Left ventricle myocardium inferior (tissue), 1 donor: ENCODE results near the gene CCL28. TPM values are rescaled to one million over a fixed set of nuclear protein-coding genes. Genes with fewer than 3 reads are reported as not detected.
"Not testable (repeated sequence)": the region's sequence is repeated elsewhere in the genome, so short reads cannot be mapped to it uniquely, and the experiment has no call there.

Experiments
- DNase-seq: peaks from one replicate; pipeline ENCODE4 v3.0.0-alpha.2; 2020
- H3K27ac ChIP-seq: fragments of 200-600 bp; replicated peaks from 2 replicates; pipeline ENCODE4 v1.8.0; 2021
- H3K27me3 ChIP-seq: fragments of 200-600 bp; 2 replicates; pipeline ENCODE4 v1.8.0; 2021; ENCODE audit warnings: low read depth
- H3K36me3 ChIP-seq: fragments of 200-600 bp; 2 replicates; pipeline ENCODE4 v1.8.0; 2021
- H3K4me1 ChIP-seq: fragments of 200-600 bp; 2 replicates; pipeline ENCODE4 v1.8.0; 2021
- H3K4me3 ChIP-seq: fragments of 200-600 bp; 2 replicates; pipeline ENCODE4 v1.8.0; 2021; ENCODE audit warnings: mild to moderate bottlenecking, moderate library complexity
- H3K9me3 ChIP-seq: fragments of 200-600 bp; replicated peaks from 2 replicates; pipeline ENCODE4 v1.8.0; 2021
- intact Hi-C: fragments of 100-400 bp; cut with micrococcal nuclease; formaldehyde crosslinking; loops from one replicate; pipeline ENCODE4 v1.11.0; 2022
- long read RNA-seq: library from polyadenylated mRNA; unstranded; transcript quantifications from one replicate; pipeline ENCODE4 v2.0.0, GENCODE V29; 2021
- total RNA-seq: library from RNA; stranded (reverse); fragmentation: NEBNext Ultra II Directional; extraction: Animal tissue kit (Norgen Biotek cat#: 25700); gene quantifications from one replicate; pipeline ENCODE4 v1.2.1, GENCODE V29; 2021
- TF ChIP-seq, protein P1 (sequence below): fragments of 200-600 bp; IDR thresholded peaks from 2 replicates; pipeline ENCODE4 v1.8.0; 2021; ENCODE audit warnings: antibody characterized with exemption, mild to moderate bottlenecking, borderline replicate concordance
- donor health status: DM: no; HTN: yes; CAD: no; lungs with severe emphysema.

Gene CCL28, protein sequence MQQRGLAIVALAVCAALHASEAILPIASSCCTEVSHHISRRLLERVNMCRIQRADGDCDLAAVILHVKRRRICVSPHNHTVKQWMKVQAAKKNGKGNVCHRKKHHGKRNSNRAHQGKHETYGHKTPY
- 0.60 TPM for total RNA-seq
- long read RNA-seq, partial matches to known transcripts: 0 of 1 reads
- long read RNA-seq, other reads (novel, unspliced or antisense): 1 of 1 reads

DNA sequence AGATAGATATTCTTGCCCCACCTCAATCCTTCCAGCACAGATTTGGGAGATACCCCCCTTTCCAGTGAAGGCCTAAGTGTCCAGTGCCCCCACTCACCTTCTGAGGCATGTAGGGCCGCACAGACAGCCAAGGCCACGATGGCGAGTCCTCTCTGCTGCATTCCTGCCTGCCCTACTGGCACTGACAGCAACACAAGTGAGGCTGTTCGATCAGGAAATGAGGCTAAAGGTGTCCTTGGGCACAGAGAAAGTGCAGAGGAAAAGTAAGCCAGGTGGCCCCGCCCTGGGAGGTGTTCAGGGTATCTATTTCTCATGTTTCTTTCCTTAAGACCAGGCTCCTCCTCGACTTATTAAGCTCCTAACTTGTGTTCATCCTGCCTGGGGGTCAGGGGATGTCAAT lies at the start of gene CCL28:
TSS of gene CCL28 (minus strand) at position 236 of the 400 bp plus-strand sequence. CDS start at position 161, 75 bp downstream.
- Histone ChIP-seq H3K27ac (no peak within 1 kb of the TSS), H3K4me3 (no peak within 1 kb of the TSS), H3K4me1 (no peaks in the 10 kb centered on the region), H3K9me3 (peaks cover under 1% of the 10 kb centered on the region), H3K36me3 (no peaks in the 10 kb centered on the region), H3K27me3 (no peaks in the 10 kb centered on the region)
- DNase-seq: no peak
- intact Hi-C loops: no loop called here
- TF ChIP-seq, protein P1, sequence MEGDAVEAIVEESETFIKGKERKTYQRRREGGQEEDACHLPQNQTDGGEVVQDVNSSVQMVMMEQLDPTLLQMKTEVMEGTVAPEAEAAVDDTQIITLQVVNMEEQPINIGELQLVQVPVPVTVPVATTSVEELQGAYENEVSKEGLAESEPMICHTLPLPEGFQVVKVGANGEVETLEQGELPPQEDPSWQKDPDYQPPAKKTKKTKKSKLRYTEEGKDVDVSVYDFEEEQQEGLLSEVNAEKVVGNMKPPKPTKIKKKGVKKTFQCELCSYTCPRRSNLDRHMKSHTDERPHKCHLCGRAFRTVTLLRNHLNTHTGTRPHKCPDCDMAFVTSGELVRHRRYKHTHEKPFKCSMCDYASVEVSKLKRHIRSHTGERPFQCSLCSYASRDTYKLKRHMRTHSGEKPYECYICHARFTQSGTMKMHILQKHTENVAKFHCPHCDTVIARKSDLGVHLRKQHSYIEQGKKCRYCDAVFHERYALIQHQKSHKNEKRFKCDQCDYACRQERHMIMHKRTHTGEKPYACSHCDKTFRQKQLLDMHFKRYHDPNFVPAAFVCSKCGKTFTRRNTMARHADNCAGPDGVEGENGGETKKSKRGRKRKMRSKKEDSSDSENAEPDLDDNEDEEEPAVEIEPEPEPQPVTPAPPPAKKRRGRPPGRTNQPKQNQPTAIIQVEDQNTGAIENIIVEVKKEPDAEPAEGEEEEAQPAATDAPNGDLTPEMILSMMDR: no peak

DNA sequence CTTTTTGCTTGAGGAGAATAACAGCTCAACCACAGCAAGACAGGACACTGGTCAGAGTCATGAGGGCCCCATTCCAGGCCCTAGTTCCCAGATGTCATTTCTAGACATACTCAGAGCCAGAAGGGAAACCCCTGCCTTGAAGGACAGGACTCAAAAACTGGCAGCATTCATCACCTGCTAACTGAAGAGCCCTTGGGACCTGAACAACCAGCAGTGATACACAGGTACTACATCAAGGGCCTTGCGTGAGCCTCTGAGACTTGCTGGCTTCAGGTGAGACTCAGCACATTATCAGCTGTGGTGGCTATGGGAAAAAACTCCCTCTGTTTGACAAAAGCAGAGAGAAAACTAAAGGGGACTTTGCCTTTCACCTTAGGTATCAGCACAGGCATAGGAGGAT lies 48.9 kb upstream of the CCL28 start:
- TF ChIP-seq, protein P1: no peak
- no peak for DNase-seq
- H3K36me3 ChIP-seq: peaks cover 7% of the 10 kb centered on the region
- intact Hi-C loops: no loop called here
- no peaks in the 10 kb centered on the region for H3K27me3 ChIP-seq
- no peak overlapping the region for H3K27ac ChIP-seq
- H3K4me1 ChIP-seq: no peaks in the 10 kb centered on the region
- peaks cover 15% of the 10 kb centered on the region for H3K9me3 ChIP-seq
- H3K4me3 ChIP-seq: no peak overlapping the region

DNA sequence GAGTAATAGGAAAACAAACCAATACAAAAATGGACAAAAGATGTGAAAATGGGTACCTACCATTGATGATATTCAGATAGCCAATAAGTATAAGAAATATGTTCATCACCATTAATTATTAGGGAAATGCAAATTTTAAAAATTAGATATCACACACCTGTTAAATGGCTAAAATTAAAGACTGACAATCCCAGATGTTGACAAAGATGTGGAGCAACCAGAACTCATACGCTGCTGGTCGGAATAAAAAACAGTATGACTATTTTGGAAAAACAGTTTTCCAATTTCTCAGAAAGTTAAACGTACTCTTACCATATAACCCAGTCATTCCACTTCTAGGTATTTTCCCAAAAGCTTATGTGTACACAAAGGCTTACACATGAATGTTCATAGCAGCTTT lies 44.4 kb upstream of the CCL28 start:
- H3K36me3 ChIP-seq: peaks cover 26% of the 10 kb centered on the region
- H3K27me3 ChIP-seq: no peaks in the 10 kb centered on the region
- intact Hi-C loops: no loop called here
- no peaks in the 10 kb centered on the region for H3K4me1 ChIP-seq
- H3K4me3 ChIP-seq: no peak overlapping the region
- no peak for DNase-seq
- H3K9me3 ChIP-seq: peaks cover 7% of the 10 kb centered on the region
- H3K27ac ChIP-seq: no peak overlapping the region
- TF ChIP-seq, protein P1: no peak

DNA sequence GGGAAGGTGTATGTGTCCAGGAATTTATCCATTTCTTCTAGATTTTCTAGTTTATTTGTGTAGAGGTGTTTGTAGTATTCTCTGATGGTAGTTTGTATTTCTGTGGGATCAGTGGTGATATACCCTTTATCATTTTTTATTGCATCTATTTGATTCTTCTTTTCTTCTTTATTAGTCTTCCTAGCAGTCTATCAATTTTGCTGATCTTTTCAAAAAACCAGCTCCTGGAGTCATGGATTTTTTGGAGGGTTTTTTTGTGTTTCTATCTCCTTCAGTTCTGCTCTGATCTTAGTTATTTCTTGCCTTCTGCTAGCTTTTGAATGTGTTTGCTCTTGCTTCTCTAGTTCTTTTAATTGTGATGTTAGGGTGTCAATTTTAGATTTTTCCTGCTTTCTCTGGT lies 29.4 kb upstream of the CCL28 start:
- H3K4me1 ChIP-seq, intact Hi-C loops, H3K4me3 ChIP-seq, H3K27ac ChIP-seq, DNase-seq, H3K27me3 ChIP-seq: not testable (repeated sequence)
- H3K36me3 ChIP-seq: peaks cover 42% of the 10 kb centered on the region
- peaks cover 57% of the 10 kb centered on the region for H3K9me3 ChIP-seq

DNA sequence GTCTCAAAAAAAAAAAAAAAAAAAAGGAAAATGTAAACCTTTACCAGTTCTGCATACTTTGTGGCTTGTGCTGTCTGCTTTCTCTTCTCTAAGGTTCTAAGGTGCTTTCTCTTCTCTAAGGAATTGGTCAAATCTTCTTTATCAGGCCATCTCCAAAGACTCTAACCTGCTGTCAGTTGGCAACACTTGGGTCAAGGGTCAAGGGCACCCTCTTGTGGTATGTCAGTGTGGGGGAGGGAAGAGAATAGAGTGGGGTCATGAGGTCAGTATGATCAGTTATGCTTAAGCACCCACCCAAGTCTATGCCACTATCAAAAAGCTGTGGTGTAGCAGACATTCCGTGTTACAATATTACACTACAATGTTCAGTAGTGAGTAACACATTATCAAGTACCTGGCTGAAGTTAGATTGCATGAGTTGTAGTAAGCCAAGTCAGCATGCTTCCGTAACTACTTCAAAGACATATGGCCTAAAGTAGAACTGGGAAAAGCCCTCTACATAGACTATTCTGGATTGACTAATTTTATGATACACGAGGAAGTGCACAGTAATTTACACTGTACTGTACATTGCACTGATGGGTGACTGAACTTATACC lies 25.0 kb upstream of the CCL28 start:
- no peaks in the 10 kb centered on the region for H3K27me3 ChIP-seq
- no peak overlapping the region for H3K27ac ChIP-seq
- TF ChIP-seq, protein P1: no peak
- H3K36me3 ChIP-seq: no peaks in the 10 kb centered on the region
- peaks cover 47% of the 10 kb centered on the region for H3K9me3 ChIP-seq
- intact Hi-C loops: no loop called here
- H3K4me3 ChIP-seq: no peak overlapping the region
- peaks cover 18% of the 10 kb centered on the region for H3K4me1 ChIP-seq
- DNase-seq: no peak

DNA sequence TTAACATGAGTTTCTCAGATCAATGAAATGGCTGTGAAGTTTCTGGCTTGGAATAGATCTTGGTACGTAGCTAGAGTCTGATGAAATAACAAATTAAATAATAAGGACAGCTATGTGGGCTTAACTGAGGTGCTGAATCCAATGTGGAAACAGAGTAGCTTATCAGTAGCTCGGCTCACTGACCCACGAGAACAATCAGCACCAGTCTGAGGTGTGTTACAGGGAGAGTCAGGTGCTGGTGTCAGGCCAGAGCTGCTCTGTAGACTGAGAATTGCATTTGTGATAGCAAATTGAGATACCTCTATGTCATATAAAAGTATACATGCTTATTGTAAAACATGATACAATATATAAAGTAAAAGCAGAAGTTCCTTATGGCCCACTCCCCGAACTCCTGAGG lies 21.2 kb upstream of the CCL28 start:
- intact Hi-C loops: no loop called here
- H3K27me3 ChIP-seq: no peaks in the 10 kb centered on the region
- H3K27ac ChIP-seq: no peak overlapping the region
- peaks cover 18% of the 10 kb centered on the region for H3K4me1 ChIP-seq
- H3K9me3 ChIP-seq: peaks cover 12% of the 10 kb centered on the region
- DNase-seq: no peak
- TF ChIP-seq, protein P1: no peak
- no peak overlapping the region for H3K4me3 ChIP-seq
- no peaks in the 10 kb centered on the region for H3K36me3 ChIP-seq
